Activated CD4-positive, alpha-beta T cell treated with anti-CD3 and anti-CD28 coated beads, Interleukin-2, Interleukin-4, amounts not matched to agents 100 ng/mL and 50 ng/mL, durations not matched to agents 16 hours and 8 hours (primary cell): ENCODE results near the gene SLC34A1.
A peak's percentile ranks its signal among the peaks of the same experiment; 100 is the strongest.
"Not testable (repeated sequence)": the region's sequence is repeated elsewhere in the genome, so short reads cannot be mapped to it uniquely, and the experiment has no call there.

ENCODE experiments used
- DNase-seq: peaks from one replicate; pipeline ENCODE4 v3.0.0-alpha.2; 2020; ENCODE audit warnings: low spot score

The SLC34A1 gene

GRCh38 chr5:177384134-177384533 lies at the start of gene SLC34A1:
TSS of gene SLC34A1 (plus strand) at chr5:177384434. CDS start at chr5:177385742, 1,308 bp downstream.
- no peak for DNase-seq

- DNase-seq = no peak
Measured at GRCh38 chr5:177334781-177335700, 49.2 kb upstream of the SLC34A1 start.

GRCh38 chr5:177335701-177336065 lies 48.6 kb upstream of the SLC34A1 start:
- DNase-seq = no peak

- DNase-seq = peak; percentile 42
Measured at GRCh38 chr5:177336112-177336511, 48.1 kb upstream of the SLC34A1 start.

- DNase-seq = no peak
Measured at GRCh38 chr5:177336603-177337494, 47.4 kb upstream of the SLC34A1 start.

- DNase-seq = no peak
Measured at GRCh38 chr5:177338251-177339106, 45.8 kb upstream of the SLC34A1 start.

GRCh38 chr5:177339107-177339638 lies 45.1 kb upstream of the SLC34A1 start:
- no peak for DNase-seq

GRCh38 chr5:177343000-177343399 lies 41.2 kb upstream of the SLC34A1 start:
- DNase-seq = not testable (repeated sequence)

GRCh38 chr5:177343777-177344176 lies 40.5 kb upstream of the SLC34A1 start:
- DNase-seq = no peak

GRCh38 chr5:177344891-177345290 lies 39.3 kb upstream of the SLC34A1 start:
- DNase-seq = no peak

GRCh38 chr5:177346820-177347219 lies 37.4 kb upstream of the SLC34A1 start:
- DNase-seq = no peak

- no peak for DNase-seq
Measured at GRCh38 chr5:177347699-177348098, 36.5 kb upstream of the SLC34A1 start.

GRCh38 chr5:177349362-177349647 lies 34.9 kb upstream of the SLC34A1 start:
- DNase-seq = no peak

GRCh38 chr5:177349762-177350161 lies 34.5 kb upstream of the SLC34A1 start:
- DNase-seq = no peak

GRCh38 chr5:177350776-177351391 lies 33.4 kb upstream of the SLC34A1 start:
- no peak for DNase-seq

- DNase-seq = peak; percentile 96
Measured at GRCh38 chr5:177351392-177352329, 32.6 kb upstream of the SLC34A1 start, which contains the start of gene LMAN2. TSS of gene LMAN2 (minus strand) at chr5:177351668. CDS start at chr5:177351647, 21 bp downstream.

GRCh38 chr5:177353093-177353492 lies 31.1 kb upstream of the SLC34A1 start:
- DNase-seq = no peak

GRCh38 chr5:177354256-177354655 lies 30.0 kb upstream of the SLC34A1 start:
- DNase-seq = no peak

- DNase-seq = no peak
Measured at GRCh38 chr5:177354711-177355110, 29.5 kb upstream of the SLC34A1 start.
